OCI-LY1 (cell line): ENCODE measurements around the gene KCNH2.

Source experiments
- EZH2 ChIP-seq: fragments of 200-600 bp; sonication (generic), shearing (Covaris generic); IDR thresholded peaks from 2 replicates; pipeline ENCODE4 v1.8.0; 2017; ENCODE audit warnings: borderline replicate concordance, mixed run types, mild to moderate bottlenecking, antibody characterized with exemption, low read length, moderate library complexity, mixed read lengths
- TF ChIP-seq, protein P1 (sequence below): fragments of 200-600 bp; sonication (generic), shearing (Covaris generic); IDR thresholded peaks from 2 replicates; pipeline ENCODE4 v1.5.1; 2017; ENCODE audit warnings: mild to moderate bottlenecking, antibody characterized with exemption, low read length, moderate library complexity, mixed read lengths

GRCh38 chr7:150982351-150982750 lies 4.2 kb upstream of the KCNH2 start:
- TF ChIP-seq, protein P1, sequence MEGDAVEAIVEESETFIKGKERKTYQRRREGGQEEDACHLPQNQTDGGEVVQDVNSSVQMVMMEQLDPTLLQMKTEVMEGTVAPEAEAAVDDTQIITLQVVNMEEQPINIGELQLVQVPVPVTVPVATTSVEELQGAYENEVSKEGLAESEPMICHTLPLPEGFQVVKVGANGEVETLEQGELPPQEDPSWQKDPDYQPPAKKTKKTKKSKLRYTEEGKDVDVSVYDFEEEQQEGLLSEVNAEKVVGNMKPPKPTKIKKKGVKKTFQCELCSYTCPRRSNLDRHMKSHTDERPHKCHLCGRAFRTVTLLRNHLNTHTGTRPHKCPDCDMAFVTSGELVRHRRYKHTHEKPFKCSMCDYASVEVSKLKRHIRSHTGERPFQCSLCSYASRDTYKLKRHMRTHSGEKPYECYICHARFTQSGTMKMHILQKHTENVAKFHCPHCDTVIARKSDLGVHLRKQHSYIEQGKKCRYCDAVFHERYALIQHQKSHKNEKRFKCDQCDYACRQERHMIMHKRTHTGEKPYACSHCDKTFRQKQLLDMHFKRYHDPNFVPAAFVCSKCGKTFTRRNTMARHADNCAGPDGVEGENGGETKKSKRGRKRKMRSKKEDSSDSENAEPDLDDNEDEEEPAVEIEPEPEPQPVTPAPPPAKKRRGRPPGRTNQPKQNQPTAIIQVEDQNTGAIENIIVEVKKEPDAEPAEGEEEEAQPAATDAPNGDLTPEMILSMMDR, result no peak
- no peak for TF ChIP-seq EZH2
